GM23338 (cell line): Measurements from ENCODE around the gene ZDHHC12.

ENCODE experiments used
- CREB1 ChIP-seq: fragments of 250-450 bp; sonication (Bioruptor Pico); IDR thresholded peaks from 2 replicates; pipeline ENCODE4 v1.5.0; 2020; ENCODE audit warnings: low read depth, mild to moderate bottlenecking, moderate library complexity
- EZH2 ChIP-seq: fragments of 200-600 bp; sonication (generic); IDR thresholded peaks from one replicate; pipeline ENCODE4 v1.8.0; 2017; ENCODE audit warnings: antibody characterized with exemption, mild to moderate bottlenecking, low read depth; ENCODE audit not compliant: unreplicated experiment
- EZH2phosphoT487 ChIP-seq: fragments of 200-600 bp; sonication (generic); IDR thresholded peaks from one replicate; pipeline ENCODE4 v1.8.1; 2018; ENCODE audit warnings: antibody characterized with exemption; ENCODE audit not compliant: unreplicated experiment
- JUNB ChIP-seq: IDR thresholded peaks from one replicate; pipeline ENCODE4 v1.6.1; 2016; ENCODE audit warnings: antibody characterized with exemption; ENCODE audit not compliant: unreplicated experiment
- NANOG ChIP-seq: IDR thresholded peaks from 2 replicates; pipeline ENCODE4 v1.6.1; 2016; ENCODE audit warnings: antibody characterized with exemption, borderline replicate concordance
- POLR2AphosphoS5 ChIP-seq: IDR thresholded peaks from 2 replicates; pipeline ENCODE4 v1.6.1; 2016; ENCODE audit warnings: antibody characterized with exemption, low read depth
- STAT1 ChIP-seq: IDR thresholded peaks from one replicate; pipeline ENCODE4 v1.6.1; 2016; ENCODE audit warnings: antibody characterized with exemption; ENCODE audit not compliant: unreplicated experiment
- ZNF114 ChIP-seq: fragments of 250-450 bp; sonication (Bioruptor Pico); IDR thresholded peaks from 2 replicates; pipeline ENCODE4 v1.5.0; 2020; ENCODE audit warnings: mild to moderate bottlenecking, moderate library complexity
- ZNF331 ChIP-seq: fragments of 250-450 bp; sonication (Bioruptor Pico); IDR thresholded peaks from 2 replicates; pipeline ENCODE4 v1.5.0; 2020; ENCODE audit warnings: low read depth, mild to moderate bottlenecking, moderate library complexity
- TF ChIP-seq, protein P1 (sequence below), 2 experiments: fragments of 200-600 bp in 1 of 2; sonication (generic) in 1 of 2; conservative IDR thresholded peaks; 2 replicates each; pipeline versions ENCODE4 v1.5.1 to v1.6.1; 2016 to 2017; ENCODE audit warnings: antibody characterized with exemption in 2 of 2, low read depth in 2 of 2, mild to moderate bottlenecking in 2 of 2, moderate library complexity in 1 of 2
- TF ChIP-seq, protein P2 (sequence below): IDR thresholded peaks from one replicate; pipeline ENCODE4 v1.6.1; 2018; ENCODE audit warnings: antibody characterized with exemption; ENCODE audit not compliant: unreplicated experiment
- TF ChIP-seq, protein P3 (sequence below): IDR thresholded peaks from 2 replicates; pipeline ENCODE4 v1.6.1; 2016; ENCODE audit warnings: antibody characterized with exemption

DNA sequence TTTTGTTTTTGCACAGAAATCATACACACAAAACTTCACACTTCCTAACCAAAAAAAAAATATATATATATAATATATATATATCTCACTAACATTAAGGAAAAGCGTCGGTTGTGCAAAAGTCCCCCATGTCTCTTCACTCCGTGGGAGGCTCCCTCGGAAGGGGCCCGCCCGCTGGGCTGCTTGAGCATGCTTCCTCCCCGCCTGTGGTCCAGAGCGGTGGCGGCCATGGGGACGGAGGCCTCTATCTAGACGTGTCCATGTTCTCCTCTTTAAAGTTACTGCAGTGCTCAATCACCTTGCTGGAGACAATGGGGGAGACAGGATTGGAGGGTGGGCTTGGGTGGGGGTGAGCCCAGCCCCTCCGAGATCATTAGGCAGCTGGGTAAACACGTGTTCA is 7.2 kb upstream of the ZDHHC12 start:
- no peak for TF ChIP-seq EZH2
- no peak for TF ChIP-seq POLR2AphosphoS5
- TF ChIP-seq, protein P1, sequence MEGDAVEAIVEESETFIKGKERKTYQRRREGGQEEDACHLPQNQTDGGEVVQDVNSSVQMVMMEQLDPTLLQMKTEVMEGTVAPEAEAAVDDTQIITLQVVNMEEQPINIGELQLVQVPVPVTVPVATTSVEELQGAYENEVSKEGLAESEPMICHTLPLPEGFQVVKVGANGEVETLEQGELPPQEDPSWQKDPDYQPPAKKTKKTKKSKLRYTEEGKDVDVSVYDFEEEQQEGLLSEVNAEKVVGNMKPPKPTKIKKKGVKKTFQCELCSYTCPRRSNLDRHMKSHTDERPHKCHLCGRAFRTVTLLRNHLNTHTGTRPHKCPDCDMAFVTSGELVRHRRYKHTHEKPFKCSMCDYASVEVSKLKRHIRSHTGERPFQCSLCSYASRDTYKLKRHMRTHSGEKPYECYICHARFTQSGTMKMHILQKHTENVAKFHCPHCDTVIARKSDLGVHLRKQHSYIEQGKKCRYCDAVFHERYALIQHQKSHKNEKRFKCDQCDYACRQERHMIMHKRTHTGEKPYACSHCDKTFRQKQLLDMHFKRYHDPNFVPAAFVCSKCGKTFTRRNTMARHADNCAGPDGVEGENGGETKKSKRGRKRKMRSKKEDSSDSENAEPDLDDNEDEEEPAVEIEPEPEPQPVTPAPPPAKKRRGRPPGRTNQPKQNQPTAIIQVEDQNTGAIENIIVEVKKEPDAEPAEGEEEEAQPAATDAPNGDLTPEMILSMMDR (conservative IDR thresholded peaks at IDR 0.05; ENCODE audit: low read depth in 2 of 2), result no peak
- TF ChIP-seq EZH2phosphoT487, result no peak
- TF ChIP-seq, protein P2, sequence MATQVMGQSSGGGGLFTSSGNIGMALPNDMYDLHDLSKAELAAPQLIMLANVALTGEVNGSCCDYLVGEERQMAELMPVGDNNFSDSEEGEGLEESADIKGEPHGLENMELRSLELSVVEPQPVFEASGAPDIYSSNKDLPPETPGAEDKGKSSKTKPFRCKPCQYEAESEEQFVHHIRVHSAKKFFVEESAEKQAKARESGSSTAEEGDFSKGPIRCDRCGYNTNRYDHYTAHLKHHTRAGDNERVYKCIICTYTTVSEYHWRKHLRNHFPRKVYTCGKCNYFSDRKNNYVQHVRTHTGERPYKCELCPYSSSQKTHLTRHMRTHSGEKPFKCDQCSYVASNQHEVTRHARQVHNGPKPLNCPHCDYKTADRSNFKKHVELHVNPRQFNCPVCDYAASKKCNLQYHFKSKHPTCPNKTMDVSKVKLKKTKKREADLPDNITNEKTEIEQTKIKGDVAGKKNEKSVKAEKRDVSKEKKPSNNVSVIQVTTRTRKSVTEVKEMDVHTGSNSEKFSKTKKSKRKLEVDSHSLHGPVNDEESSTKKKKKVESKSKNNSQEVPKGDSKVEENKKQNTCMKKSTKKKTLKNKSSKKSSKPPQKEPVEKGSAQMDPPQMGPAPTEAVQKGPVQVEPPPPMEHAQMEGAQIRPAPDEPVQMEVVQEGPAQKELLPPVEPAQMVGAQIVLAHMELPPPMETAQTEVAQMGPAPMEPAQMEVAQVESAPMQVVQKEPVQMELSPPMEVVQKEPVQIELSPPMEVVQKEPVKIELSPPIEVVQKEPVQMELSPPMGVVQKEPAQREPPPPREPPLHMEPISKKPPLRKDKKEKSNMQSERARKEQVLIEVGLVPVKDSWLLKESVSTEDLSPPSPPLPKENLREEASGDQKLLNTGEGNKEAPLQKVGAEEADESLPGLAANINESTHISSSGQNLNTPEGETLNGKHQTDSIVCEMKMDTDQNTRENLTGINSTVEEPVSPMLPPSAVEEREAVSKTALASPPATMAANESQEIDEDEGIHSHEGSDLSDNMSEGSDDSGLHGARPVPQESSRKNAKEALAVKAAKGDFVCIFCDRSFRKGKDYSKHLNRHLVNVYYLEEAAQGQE, result no peak
- no peak for TF ChIP-seq CREB1 (CRISPR knock-in tag)
- TF ChIP-seq, protein P3, sequence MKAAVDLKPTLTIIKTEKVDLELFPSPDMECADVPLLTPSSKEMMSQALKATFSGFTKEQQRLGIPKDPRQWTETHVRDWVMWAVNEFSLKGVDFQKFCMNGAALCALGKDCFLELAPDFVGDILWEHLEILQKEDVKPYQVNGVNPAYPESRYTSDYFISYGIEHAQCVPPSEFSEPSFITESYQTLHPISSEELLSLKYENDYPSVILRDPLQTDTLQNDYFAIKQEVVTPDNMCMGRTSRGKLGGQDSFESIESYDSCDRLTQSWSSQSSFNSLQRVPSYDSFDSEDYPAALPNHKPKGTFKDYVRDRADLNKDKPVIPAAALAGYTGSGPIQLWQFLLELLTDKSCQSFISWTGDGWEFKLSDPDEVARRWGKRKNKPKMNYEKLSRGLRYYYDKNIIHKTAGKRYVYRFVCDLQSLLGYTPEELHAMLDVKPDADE, result no peak
- no peak for TF ChIP-seq ZNF114 (CRISPR knock-in tag)
- no peak for TF ChIP-seq ZNF331 (CRISPR knock-in tag)
- TF ChIP-seq NANOG, result no peak
- no peak for TF ChIP-seq STAT1
- TF ChIP-seq JUNB, result no peak
